ENCODE results near the gene SFXN4.

GRCh38 chr10:119161680-119162451 is 3.6 kb downstream of the SFXN4 start:
- TF ChIP-seq CTCF (conservative IDR thresholded peaks at IDR 0.05; ENCODE audit: low read length), result no peak
- no peak for TF ChIP-seq EZH2phosphoT487 (IDR thresholded peaks at IDR 0.05; ENCODE audit: borderline replicate concordance, low read depth, low read length)

All from OCI-LY7 (cell line).